Stomach (tissue), 9 donors: ENCODE results near the gene MT2A. TPM values are rescaled to one million over a fixed set of nuclear protein-coding genes. Genes with fewer than 3 reads are reported as not detected.

Experiments
- DNase-seq, 2 donors: peaks; one replicate each; pipeline versions ENCODE4 v3.0.0 to v3.0.0-alpha.2; 2013 to 2019
- H3K27ac ChIP-seq, 5 donors: fragments of 200-600 bp in 4 of 5; sonication (generic) in 4 of 5; one replicate each; pipeline ENCODE4 v1.5.1; 2013 to 2019; ENCODE audit warnings: mild to moderate bottlenecking in 1 of 5, moderate library complexity in 1 of 5
- H3K27me3 ChIP-seq, 3 donors: fragments of 200-600 bp; sonication (generic); one replicate each; pipeline ENCODE4 v1.5.1; 2017 to 2019; ENCODE audit warnings: mixed run types in 1 of 3
- H3K36me3 ChIP-seq, 4 donors: fragments of 200-600 bp; sonication (generic); 1 replicate in 3 of 4; 2 replicates in 1 of 4; pipeline ENCODE4 v1.5.1; 2016 to 2019
- H3K4me1 ChIP-seq, 4 donors: fragments of 200-600 bp; sonication (generic); one replicate each; pipeline ENCODE4 v1.5.1; 2016 to 2019
- H3K4me3 ChIP-seq, 4 donors: fragments of 200-600 bp; sonication (generic) in 3 of 4; one replicate each; pipeline ENCODE4 v1.5.1; 2016 to 2019; ENCODE audit warnings: mild to moderate bottlenecking in 1 of 4
- H3K9me3 ChIP-seq, 4 donors: fragments of 200-600 bp; sonication (generic); one replicate each; pipeline ENCODE4 v1.5.1; 2016 to 2019
- EP300 ChIP-seq: sonication (generic); formaldehyde crosslinking; IDR thresholded peaks from one replicate; pipeline ENCODE4 v1.6.1; 2017; ENCODE audit warnings: antibody characterized with exemption
- POLR2A ChIP-seq, 4 donors: fragments of 450-650 bp; IDR thresholded peaks; one replicate each; pipeline ENCODE4 v1.6.1; 2016; ENCODE audit warnings: antibody characterized with exemption in 4 of 4, control low read depth in 2 of 4, mild to moderate bottlenecking in 1 of 4, moderate library complexity in 1 of 4
- POLR2AphosphoS5 ChIP-seq, 3 donors: sonication (generic); formaldehyde crosslinking; IDR thresholded peaks; one replicate each; pipeline ENCODE4 v1.6.1; 2016; ENCODE audit warnings: antibody characterized with exemption in 3 of 3
- WGBS, 5 donors: extraction: QIAGEN DNeasy Blood & Tissue Kit in 3 of 5; methylation state at CpG; one replicate each; pipeline versions ENCODE4 v1.1.5 to v1.1.7; 2013 to 2018; 5-methylcytosine and 5-hydroxymethylcytosine counted together
- intact Hi-C: fragments of 100-400 bp; cut with DNase I; formaldehyde crosslinking; loops from one replicate; pipeline ENCODE4 v1.15.1; 2023; ENCODE audit warnings: low total_unique reads
- polyA plus RNA-seq, 3 donors: library from polyadenylated mRNA; stranded (reverse); fragments of 200-250 nt; gene quantifications; one replicate each; pipeline ENCODE4 v1.2.3, GENCODE V29; 2013
- total RNA-seq, 5 donors: library from RNA; depleted of rRNA; stranded (reverse); fragments of >200 nt; gene quantifications; one replicate each; pipeline versions ENCODE4 v1.1.0 to v1.2.3, GENCODE V29; 2014 to 2016
- TF ChIP-seq, protein P1 (sequence below), 7 experiments: fragments of 450-650 bp in 4 of 7; fragments of 200-600 bp in 3 of 7; sonication (generic) in 3 of 7; IDR thresholded peaks; one replicate each; pipeline ENCODE4 v1.5.1; 2016 to 2019; ENCODE audit warnings: antibody characterized with exemption in 7 of 7, control low read depth in 2 of 7, mild to moderate bottlenecking in 1 of 7
- donor health status: healthy with polysubstance abuse.
- donor health status: Bipolar disorder and iron deficiency.
- donor health status: healthy.

The MT2A gene
- total and polyA plus RNA-seq, 8 donors: 38.8 to 1,839 (median 213) TPM

DNA sequence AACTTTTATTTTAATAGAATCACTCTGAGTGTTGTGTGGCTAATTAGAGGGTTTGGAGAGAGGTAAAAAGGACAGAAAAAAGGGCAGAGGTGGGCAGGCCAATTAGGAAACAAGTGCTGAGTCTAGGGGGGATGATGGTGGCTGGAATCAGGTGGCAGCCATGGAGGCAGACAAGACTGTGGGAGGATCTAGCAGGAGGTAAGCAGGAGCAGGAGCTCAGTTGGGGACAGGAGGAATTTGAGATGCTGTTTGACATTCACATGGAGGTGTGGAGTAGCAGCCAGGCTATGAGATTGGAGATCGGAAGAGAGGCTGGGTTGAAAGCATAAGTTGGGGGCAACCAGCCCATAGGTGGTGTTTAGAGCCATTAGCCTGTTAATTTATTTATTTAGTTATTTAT lies 47.3 kb upstream of the MT2A start:
- peaks cover 0 to 28% (median 0%) of the 10 kb centered on the region in 3 donors for H3K27me3 ChIP-seq
- H3K4me3 ChIP-seq: no peak overlapping the region
- H3K27ac ChIP-seq: no peak overlapping the region
- H3K4me1 ChIP-seq: no peaks in the 10 kb centered on the region
- no peak for DNase-seq
- H3K36me3 ChIP-seq: no peaks in the 10 kb centered on the region
- 63 to 91% (median 68%) methylated on average over 1 of the region's 1 CpG for WGBS, 5 donors
- intact Hi-C loops: no loop called here
- no peaks in the 10 kb centered on the region for H3K9me3 ChIP-seq
- TF ChIP-seq, protein P1, sequence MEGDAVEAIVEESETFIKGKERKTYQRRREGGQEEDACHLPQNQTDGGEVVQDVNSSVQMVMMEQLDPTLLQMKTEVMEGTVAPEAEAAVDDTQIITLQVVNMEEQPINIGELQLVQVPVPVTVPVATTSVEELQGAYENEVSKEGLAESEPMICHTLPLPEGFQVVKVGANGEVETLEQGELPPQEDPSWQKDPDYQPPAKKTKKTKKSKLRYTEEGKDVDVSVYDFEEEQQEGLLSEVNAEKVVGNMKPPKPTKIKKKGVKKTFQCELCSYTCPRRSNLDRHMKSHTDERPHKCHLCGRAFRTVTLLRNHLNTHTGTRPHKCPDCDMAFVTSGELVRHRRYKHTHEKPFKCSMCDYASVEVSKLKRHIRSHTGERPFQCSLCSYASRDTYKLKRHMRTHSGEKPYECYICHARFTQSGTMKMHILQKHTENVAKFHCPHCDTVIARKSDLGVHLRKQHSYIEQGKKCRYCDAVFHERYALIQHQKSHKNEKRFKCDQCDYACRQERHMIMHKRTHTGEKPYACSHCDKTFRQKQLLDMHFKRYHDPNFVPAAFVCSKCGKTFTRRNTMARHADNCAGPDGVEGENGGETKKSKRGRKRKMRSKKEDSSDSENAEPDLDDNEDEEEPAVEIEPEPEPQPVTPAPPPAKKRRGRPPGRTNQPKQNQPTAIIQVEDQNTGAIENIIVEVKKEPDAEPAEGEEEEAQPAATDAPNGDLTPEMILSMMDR (IDR thresholded peaks at IDR 0.05): no peak
- TF ChIP-seq EP300 (no peak), POLR2A (IDR thresholded peaks at IDR 0.05) (no peak), POLR2AphosphoS5 (IDR thresholded peaks at IDR 0.05) (no peak)

DNA sequence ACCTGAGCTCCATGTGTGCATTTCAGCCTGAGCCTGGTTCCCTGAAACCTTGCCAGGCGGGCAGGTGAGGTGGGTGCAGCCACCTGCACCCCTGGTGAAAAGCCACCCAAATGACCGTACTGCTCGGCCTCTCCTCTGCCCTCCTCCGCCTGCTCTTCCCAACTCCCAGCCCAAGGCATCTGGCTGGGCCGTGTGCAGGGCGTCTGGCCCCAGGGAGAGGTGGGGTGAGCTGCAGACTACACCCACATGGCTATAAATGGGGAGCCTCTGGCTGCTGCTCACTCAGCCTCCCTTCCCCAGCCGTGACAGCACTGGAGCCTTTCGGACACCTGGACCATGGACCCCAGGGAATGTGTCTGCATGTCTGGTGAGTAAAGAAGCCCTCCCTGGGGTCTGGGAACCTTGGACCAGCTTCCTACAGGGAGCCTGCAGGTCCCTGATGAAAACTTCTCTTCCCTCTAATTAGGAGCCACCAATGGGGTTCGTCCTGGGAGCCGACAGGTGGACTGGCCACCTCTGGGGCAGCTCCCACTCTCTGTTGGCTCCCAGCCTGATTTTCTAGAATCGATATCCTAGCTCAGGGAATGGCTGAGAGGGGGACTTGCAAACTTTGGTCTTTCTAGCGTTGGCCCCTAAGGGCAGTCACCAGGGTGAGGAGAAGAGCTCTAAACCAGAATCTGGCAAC lies 43.4 kb upstream of the MT2A start, which contains the start of gene MT4:
Gene MT4, plus strand, starts transcription at position 281 of the 685 bp plus-strand sequence. Its CDS starts 56 bp downstream, at position 337.
- no peak within 1 kb of the TSS for H3K27ac ChIP-seq
- TF ChIP-seq EP300 (no peak), POLR2A (IDR thresholded peaks at IDR 0.05) (no peak), POLR2AphosphoS5 (IDR thresholded peaks at IDR 0.05) (no peak)
- TF ChIP-seq, protein P1 (IDR thresholded peaks at IDR 0.05): no peak
- no peaks in the 10 kb centered on the region for H3K36me3 ChIP-seq
- intact Hi-C loops: no loop called here
- no peak for DNase-seq
- no peaks in the 10 kb centered on the region for H3K9me3 ChIP-seq
- no peaks in the 10 kb centered on the region for H3K4me1 ChIP-seq
- H3K4me3 ChIP-seq: no peak within 1 kb of the TSS
- WGBS, 5 donors: 74 to 78% (median 76%) methylated on average over 4 to 12 of the region's 12 CpGs
- H3K27me3 ChIP-seq: peaks cover 0 to 17% (median 0%) of the 10 kb centered on the region in 3 donors

DNA sequence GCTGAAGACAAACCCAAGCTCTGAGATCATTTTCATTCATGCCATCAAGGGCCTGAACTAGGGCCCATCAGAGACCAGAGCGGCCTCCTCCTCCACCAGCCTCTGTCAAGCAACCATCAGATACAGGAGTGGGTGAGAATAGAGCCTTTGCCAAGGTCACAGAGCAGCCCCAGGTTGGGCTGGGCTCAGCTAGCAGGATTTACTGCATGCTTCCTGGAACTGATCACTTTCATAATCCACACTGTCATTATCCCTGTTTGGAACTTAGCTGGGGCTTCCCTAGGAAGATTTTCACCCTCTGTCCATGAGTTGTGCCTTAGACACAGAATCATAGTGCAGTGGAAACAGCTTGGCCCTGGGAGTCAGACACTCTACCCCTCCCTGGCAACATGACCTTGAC lies 38.4 kb upstream of the MT2A start:
- WGBS, 5 donors: 88 to 100% (median 95%) methylated on average over 1 of the region's 1 CpG
- Histone ChIP-seq H3K4me3 (no peak overlapping the region), H3K4me1 (no peaks in the 10 kb centered on the region), H3K36me3 (no peaks in the 10 kb centered on the region), H3K9me3 (no peaks in the 10 kb centered on the region), H3K27me3 (peaks cover 0 to 6% (median 0%) of the 10 kb centered on the region in 3 donors), H3K27ac (no peak overlapping the region)
- TF ChIP-seq, protein P1 (IDR thresholded peaks at IDR 0.05): no peak
- no peak for TF ChIP-seq EP300
- TF ChIP-seq POLR2AphosphoS5 (IDR thresholded peaks at IDR 0.05): no peak
- no peak for TF ChIP-seq POLR2A (IDR thresholded peaks at IDR 0.05)
- no peak for DNase-seq
- intact Hi-C loops: no loop called here

DNA sequence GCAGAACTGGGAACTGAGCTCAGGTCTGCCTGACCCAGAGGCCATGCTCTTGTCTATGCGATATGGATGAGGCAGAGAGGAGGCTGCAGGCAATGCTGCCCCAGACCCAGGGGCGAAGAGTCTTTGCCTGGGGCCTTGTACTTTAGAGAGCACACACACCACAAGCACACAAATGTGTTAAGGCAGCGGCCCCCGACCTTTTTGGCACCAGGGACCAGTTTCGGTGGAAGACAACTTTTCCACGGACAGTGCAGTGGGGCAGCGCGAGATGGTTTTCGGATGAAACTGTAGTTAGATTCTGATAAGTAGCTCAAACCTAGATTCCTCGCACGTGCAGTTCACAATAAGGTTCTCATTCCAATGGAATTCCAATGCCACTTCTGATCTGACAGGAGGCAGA lies 36.9 kb upstream of the MT2A start:
- WGBS, 5 donors: 82 to 90% (median 87%) methylated on average over 11 of the region's 11 CpGs
- no peak for DNase-seq
- H3K4me1 ChIP-seq: no peaks in the 10 kb centered on the region
- no peaks in the 10 kb centered on the region for H3K9me3 ChIP-seq
- no peak for TF ChIP-seq POLR2AphosphoS5 (IDR thresholded peaks at IDR 0.05)
- TF ChIP-seq, protein P1 (IDR thresholded peaks at IDR 0.05): no peak
- TF ChIP-seq POLR2A (IDR thresholded peaks at IDR 0.05): no peak
- TF ChIP-seq EP300: no peak
- intact Hi-C loops: no loop called here
- no peak overlapping the region for H3K27ac ChIP-seq
- no peaks in the 10 kb centered on the region for H3K27me3 ChIP-seq
- H3K36me3 ChIP-seq: no peaks in the 10 kb centered on the region
- no peak overlapping the region for H3K4me3 ChIP-seq
